ENCODE results near the gene UQCC5.

UQCC5 gene

GRCh38 chr3:52574056-52574965 is 37.9 kb downstream of the UQCC5 start:
- DNase-seq: no peak
